GM19099 (cell line): ENCODE data around the gene TPRN.
A peak's percentile ranks its signal among the peaks of the same experiment; 100 is the strongest.

Experiments
- POLR2A ChIP-seq: IDR thresholded peaks from 3 replicates; pipeline ENCODE4 v1.6.1; 2011; ENCODE audit warnings: low read depth; ENCODE audit not compliant: insufficient read length; ENCODE audit errors: extremely low read depth

TPRN gene

GRCh38 chr9:137200311-137201204 is at the start of gene TPRN:
TSS of gene TPRN (minus strand) at chr9:137200741. CDS start at chr9:137200711, 30 bp downstream.
- TF ChIP-seq POLR2A: peak; percentile 94

GRCh38 chr9:137247916-137248175 is 47.3 kb upstream of the TPRN start:
- no peak for TF ChIP-seq POLR2A

- TF ChIP-seq POLR2A: no peak
These were observed 46.8 kb upstream of the TPRN start for GRCh38 chr9:137247135-137247915.

- TF ChIP-seq POLR2A: no peak
These were observed 45.2 kb upstream of the TPRN start for GRCh38 chr9:137245450-137246421.

- TF ChIP-seq POLR2A: no peak
These were observed 44.2 kb upstream of the TPRN start for GRCh38 chr9:137244486-137245449.

GRCh38 chr9:137243626-137244485 is 43.3 kb upstream of the TPRN start:
- peak; percentile 52 for TF ChIP-seq POLR2A

GRCh38 chr9:137242269-137243203 is 42.0 kb upstream of the TPRN start:
- TF ChIP-seq POLR2A: no peak

GRCh38 chr9:137241490-137242268 is 41.1 kb upstream of the TPRN start:
- no peak for TF ChIP-seq POLR2A

- TF ChIP-seq POLR2A: peak; percentile 100
These were observed 40.4 kb upstream of the TPRN start, which contains the start of gene TUBB4B for GRCh38 chr9:137240841-137241489. TSS of gene TUBB4B (plus strand) at chr9:137241287. CDS start at chr9:137241361, 74 bp downstream.

- TF ChIP-seq POLR2A: peak; percentile 59
These were observed 39.8 kb upstream of the TPRN start for GRCh38 chr9:137240318-137240840.
